Right atrium auricular region (tissue), 2 donors: ENCODE measurements around the gene ADARB2. TPM values are rescaled to one million over a fixed set of nuclear protein-coding genes. Genes with fewer than 3 reads are reported as not detected.

ENCODE experiments used
- DNase-seq: peaks from one replicate; pipeline ENCODE4 v3.0.0-alpha.2; 2019; ENCODE audit warnings: low spot score
- H3K27ac ChIP-seq, 2 donors: fragments of 200-600 bp; sonication (generic); 1 replicate in 1 of 2; 2 replicates in 1 of 2; pipeline ENCODE4 v1.5.1; 2016 to 2019
- H3K27me3 ChIP-seq, 2 donors: fragments of 200-600 bp; sonication (generic); one replicate each; pipeline versions ENCODE4 v1.5.1 to v1.6.0; 2017 to 2019
- H3K36me3 ChIP-seq: fragments of 200-600 bp; sonication (generic); one replicate; pipeline ENCODE4 v1.5.1; 2016
- H3K4me1 ChIP-seq, 2 donors: fragments of 200-600 bp; sonication (generic); one replicate each; pipeline versions ENCODE4 v1.5.1 to v1.6.0; 2017 to 2019
- H3K4me3 ChIP-seq, 2 donors: fragments of 200-600 bp; sonication (generic); 1 replicate in 1 of 2; 2 replicates in 1 of 2; pipeline ENCODE4 v1.5.1; 2017 to 2019; ENCODE audit warnings: mild to moderate bottlenecking in 1 of 2, moderate library complexity in 1 of 2
- H3K9me3 ChIP-seq, 2 donors: fragments of 200-600 bp; sonication (generic); one replicate each; pipeline ENCODE4 v1.5.1; 2019
- total RNA-seq, 2 donors: library from RNA; depleted of rRNA; stranded (reverse); fragments of >200 nt; gene quantifications; one replicate each; pipeline ENCODE4 v1.1.0, GENCODE V29; 2016
- TF ChIP-seq, protein P1 (sequence below), 2 donors: fragments of 200-600 bp; sonication (generic); IDR thresholded peaks; one replicate each; pipeline ENCODE4 v1.5.1; 2019; ENCODE audit warnings: antibody characterized with exemption in 2 of 2

Gene ADARB2
- total RNA-seq, 2 donors from 2014 or later = 0.33 to 0.71 TPM

- no peak for DNase-seq
- TF ChIP-seq, protein P1, sequence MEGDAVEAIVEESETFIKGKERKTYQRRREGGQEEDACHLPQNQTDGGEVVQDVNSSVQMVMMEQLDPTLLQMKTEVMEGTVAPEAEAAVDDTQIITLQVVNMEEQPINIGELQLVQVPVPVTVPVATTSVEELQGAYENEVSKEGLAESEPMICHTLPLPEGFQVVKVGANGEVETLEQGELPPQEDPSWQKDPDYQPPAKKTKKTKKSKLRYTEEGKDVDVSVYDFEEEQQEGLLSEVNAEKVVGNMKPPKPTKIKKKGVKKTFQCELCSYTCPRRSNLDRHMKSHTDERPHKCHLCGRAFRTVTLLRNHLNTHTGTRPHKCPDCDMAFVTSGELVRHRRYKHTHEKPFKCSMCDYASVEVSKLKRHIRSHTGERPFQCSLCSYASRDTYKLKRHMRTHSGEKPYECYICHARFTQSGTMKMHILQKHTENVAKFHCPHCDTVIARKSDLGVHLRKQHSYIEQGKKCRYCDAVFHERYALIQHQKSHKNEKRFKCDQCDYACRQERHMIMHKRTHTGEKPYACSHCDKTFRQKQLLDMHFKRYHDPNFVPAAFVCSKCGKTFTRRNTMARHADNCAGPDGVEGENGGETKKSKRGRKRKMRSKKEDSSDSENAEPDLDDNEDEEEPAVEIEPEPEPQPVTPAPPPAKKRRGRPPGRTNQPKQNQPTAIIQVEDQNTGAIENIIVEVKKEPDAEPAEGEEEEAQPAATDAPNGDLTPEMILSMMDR (IDR thresholded peaks at IDR 0.05) = no peak
- H3K9me3 ChIP-seq = no peaks in the 10 kb centered on the region
- H3K4me3 ChIP-seq = no peak overlapping the region
- no peaks in the 10 kb centered on the region for H3K27me3 ChIP-seq
- H3K36me3 ChIP-seq = no peaks in the 10 kb centered on the region
- no peak overlapping the region for H3K27ac ChIP-seq
- H3K4me1 ChIP-seq = no peaks in the 10 kb centered on the region
Observed at GRCh38 chr10:1651270-1651966, 85.9 kb downstream of the ADARB2 start.

DNA sequence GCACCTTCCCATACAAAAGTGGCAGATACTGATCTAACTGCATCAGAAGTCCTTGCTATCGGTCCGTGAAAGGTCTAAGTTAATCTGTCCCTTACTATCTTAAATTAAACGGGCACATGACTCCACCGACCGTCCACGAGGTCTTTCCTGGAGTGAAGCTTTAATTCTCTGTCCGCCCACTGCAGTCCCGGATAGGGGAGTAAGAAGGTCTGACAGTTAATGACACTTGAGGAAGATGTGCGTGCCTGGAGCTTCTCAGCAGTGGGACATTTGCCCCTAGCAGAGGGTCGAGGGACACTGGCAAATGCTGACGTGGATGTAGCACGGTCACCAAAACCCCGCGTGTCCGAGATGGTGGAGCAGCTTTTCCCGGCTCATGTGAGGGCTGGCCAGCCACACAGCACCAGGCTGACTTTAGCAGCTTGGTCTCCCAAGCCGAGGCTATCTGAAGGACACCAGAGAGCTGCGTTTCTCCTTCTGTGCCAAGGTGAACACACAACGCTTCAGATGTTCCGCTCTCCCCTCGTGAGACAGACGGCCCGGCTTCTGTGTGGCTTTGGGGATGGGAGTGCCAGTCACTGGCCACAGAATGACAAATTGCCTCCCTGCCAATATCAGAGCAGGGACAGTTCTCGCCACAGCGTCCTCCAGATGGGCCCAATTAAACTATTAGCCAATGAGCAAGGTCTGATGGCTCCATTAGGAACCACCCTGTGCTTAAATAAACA is 86.6 kb downstream of the ADARB2 start:
- H3K4me3 ChIP-seq = no peak overlapping the region
- TF ChIP-seq, protein P1 (IDR thresholded peaks at IDR 0.05) = no peak
- no peak for DNase-seq

DNA sequence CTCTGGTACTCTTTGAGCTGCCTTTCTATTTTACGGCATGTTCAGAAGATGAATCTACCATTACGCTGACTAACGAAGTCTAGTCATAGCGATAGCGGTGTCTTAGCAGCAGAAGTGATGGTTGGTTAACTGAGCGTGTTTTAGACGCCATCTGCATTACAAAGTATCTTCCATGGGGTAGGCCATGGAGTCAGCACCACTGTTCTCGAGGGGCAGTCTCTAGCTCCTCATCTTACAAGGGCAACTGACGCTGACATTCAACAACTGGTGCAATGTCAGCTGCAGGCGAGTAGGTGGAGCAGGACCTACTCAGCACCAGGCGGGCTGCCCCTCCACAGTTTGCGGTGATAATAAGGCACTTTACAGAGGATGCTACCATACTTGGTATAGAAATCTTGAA is 88.7 kb downstream of the ADARB2 start:
- no peak for DNase-seq
- TF ChIP-seq, protein P1 (IDR thresholded peaks at IDR 0.05) = no peak
- Histone ChIP-seq H3K27me3 (no peaks in the 10 kb centered on the region), H3K36me3 (no peaks in the 10 kb centered on the region), H3K4me3 (no peak overlapping the region), H3K27ac (no peak overlapping the region), H3K9me3 (no peaks in the 10 kb centered on the region), H3K4me1 (no peaks in the 10 kb centered on the region)

More for the DNA sequence above, 86.6 kb downstream of the ADARB2 start:
- Histone ChIP-seq H3K9me3 (no peaks in the 10 kb centered on the region), H3K27ac (no peak overlapping the region), H3K4me1 (no peaks in the 10 kb centered on the region), H3K36me3 (no peaks in the 10 kb centered on the region), H3K27me3 (no peaks in the 10 kb centered on the region)

- H3K36me3 ChIP-seq = no peaks in the 10 kb centered on the region
- H3K27me3 ChIP-seq = no peaks in the 10 kb centered on the region
- H3K9me3 ChIP-seq = no peaks in the 10 kb centered on the region
- TF ChIP-seq, protein P1 (IDR thresholded peaks at IDR 0.05) = no peak
- no peaks in the 10 kb centered on the region for H3K4me1 ChIP-seq
- DNase-seq = no peak
- no peak overlapping the region for H3K27ac ChIP-seq
- no peak overlapping the region for H3K4me3 ChIP-seq
Observed at GRCh38 chr10:1646332-1646731, 91.0 kb downstream of the ADARB2 start.

GRCh38 chr10:1645896-1646295 is 91.4 kb downstream of the ADARB2 start:
- DNase-seq = no peak
- no peaks in the 10 kb centered on the region for H3K27me3 ChIP-seq
- no peaks in the 10 kb centered on the region for H3K36me3 ChIP-seq
- H3K27ac ChIP-seq = no peak overlapping the region
- no peak overlapping the region for H3K4me3 ChIP-seq
- no peaks in the 10 kb centered on the region for H3K9me3 ChIP-seq
- TF ChIP-seq, protein P1 (IDR thresholded peaks at IDR 0.05) = no peak
- H3K4me1 ChIP-seq = no peaks in the 10 kb centered on the region
